GM20000 (cell line): ENCODE measurements around the gene GORASP2.

Source experiments
- DNase-seq: peaks from one replicate; pipeline ENCODE4 v3.0.0; 2012; ENCODE audit warnings: low spot score
- TF ChIP-seq, protein P1 (sequence below): IDR thresholded peaks from 2 replicates; pipeline ENCODE4 v1.5.1; 2012; ENCODE audit warnings: mild to moderate bottlenecking, control low read depth; ENCODE audit errors: extremely low read depth, missing control alignments

GORASP2 gene

DNA sequence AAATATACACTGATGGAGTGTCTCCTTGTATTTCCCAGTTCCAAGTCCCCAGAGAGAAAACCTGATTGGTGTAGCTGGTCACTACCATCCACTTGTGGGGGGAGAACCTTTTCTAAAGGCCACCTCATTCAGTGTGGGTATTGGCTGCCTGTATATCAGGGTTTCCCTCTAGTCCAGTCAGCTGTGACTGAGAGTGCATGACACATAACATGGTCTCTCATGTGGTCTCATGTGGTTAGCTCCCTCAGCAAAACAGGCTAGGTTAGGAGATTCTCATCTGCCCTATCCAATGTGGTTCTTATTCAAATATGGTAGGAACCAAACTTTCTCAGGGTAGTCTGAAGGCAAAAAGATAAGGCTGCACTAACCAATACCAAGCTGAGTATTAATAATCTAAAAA lies 4.1 kb upstream of the GORASP2 start:
- TF ChIP-seq, protein P1, sequence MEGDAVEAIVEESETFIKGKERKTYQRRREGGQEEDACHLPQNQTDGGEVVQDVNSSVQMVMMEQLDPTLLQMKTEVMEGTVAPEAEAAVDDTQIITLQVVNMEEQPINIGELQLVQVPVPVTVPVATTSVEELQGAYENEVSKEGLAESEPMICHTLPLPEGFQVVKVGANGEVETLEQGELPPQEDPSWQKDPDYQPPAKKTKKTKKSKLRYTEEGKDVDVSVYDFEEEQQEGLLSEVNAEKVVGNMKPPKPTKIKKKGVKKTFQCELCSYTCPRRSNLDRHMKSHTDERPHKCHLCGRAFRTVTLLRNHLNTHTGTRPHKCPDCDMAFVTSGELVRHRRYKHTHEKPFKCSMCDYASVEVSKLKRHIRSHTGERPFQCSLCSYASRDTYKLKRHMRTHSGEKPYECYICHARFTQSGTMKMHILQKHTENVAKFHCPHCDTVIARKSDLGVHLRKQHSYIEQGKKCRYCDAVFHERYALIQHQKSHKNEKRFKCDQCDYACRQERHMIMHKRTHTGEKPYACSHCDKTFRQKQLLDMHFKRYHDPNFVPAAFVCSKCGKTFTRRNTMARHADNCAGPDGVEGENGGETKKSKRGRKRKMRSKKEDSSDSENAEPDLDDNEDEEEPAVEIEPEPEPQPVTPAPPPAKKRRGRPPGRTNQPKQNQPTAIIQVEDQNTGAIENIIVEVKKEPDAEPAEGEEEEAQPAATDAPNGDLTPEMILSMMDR, result no peak
- no peak for DNase-seq

DNA sequence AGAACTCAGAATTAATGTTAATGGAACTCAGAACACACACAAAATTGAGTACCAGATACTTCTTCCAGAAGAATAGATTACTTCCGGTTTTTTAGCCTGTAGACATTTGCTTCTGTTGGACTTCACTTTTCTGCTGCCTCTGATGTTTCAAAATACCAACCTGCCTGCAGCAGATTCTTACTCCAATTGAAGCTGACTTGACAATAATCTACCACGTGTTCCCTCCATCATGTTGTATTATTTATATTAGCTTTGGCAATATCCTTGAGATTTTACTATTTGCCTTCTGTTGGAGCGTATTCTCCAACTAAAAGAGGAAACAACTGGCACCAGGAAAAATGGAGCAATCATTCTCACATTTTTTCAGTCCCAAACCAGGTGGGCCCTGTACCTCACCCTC lies 3.1 kb upstream of the GORASP2 start:
- DNase-seq, result no peak
- TF ChIP-seq, protein P1, result no peak

DNA sequence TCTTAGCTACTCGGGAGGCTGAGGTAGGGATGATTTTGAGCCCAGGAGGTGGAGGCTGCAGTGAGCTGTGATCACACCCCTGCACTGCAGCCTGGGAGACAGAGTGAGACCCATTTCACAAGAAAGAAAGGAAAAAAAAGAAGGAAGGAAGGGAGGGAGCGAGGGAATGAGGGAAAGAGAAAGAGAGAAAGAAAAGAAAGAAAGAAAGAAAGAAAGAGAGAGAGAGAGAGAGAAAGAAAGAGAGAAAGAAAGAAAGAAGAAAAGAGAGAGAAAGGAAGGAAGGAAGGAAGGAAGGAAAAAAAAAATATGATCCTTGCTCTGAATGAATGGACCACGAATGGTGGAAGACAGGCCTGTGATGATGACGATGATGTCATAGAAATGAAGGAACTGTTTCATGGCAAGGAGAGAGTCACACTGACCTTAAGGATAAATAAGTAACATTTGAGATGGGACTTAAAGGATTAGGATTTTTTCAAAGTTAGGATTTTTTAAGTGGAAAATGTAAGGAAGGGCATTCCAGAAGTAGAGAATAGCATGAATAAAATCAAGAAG lies 2.2 kb upstream of the GORASP2 start:
- TF ChIP-seq, protein P1, result no peak
- no peak for DNase-seq

DNA sequence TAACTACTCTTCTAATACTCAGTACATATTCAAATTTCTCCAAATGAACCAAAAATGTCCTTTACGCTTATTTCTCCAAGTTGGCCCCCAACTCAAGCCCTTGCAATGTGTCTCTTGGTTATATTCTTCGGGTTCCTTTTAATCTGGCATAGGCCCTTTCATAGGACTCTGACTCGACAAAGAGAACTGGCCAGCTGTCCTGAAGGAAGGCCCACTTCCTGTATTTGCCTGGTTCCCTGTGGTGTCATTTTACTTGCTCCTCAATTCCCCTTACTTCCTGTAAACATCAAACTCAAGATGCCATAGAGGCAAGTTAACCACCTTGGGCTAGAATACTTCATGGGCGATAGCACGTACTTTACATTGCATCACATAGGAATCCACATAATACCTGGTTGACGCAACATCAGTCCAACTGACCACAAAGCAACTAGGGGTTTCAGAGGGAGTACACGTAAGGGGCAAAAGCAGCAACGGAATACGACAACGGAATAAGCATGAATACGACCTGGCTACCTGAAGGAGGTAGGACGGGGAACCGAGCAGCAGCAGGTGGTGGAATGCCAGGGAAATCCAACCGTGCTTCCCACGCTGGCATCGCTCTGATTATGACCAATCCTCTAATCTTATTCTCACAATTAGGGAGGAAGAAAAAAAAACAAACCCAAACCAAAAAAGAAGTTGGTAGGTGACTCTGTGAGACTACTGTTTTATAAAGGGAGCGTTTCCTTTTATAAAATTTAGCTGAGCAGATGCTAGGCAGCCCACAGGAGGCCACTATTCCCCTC lies 823 bp upstream of the GORASP2 start:
- peak; percentile 22 for DNase-seq
- TF ChIP-seq, protein P1, result no peak

DNA sequence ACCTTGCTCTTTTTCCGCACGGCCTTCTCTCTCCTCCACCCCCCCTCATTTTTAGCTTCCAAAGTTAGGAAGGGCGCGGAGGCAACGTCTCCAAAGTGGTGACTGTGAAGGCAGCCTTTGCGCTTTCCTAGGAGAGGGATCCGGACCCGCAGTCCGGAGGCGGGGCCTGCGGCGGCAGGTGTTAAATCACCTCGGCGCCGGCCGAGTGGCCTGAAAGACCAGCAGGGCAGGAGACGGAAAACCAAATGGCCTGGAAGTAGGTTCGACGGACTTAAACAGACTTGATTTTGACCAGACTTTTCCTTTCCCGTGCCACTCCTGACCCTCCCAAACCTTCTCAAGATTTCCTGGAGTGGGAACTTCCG lies 615 bp downstream of the GORASP2 start:
- DNase-seq, result peak; percentile 49
- TF ChIP-seq, protein P1, result no peak

DNA sequence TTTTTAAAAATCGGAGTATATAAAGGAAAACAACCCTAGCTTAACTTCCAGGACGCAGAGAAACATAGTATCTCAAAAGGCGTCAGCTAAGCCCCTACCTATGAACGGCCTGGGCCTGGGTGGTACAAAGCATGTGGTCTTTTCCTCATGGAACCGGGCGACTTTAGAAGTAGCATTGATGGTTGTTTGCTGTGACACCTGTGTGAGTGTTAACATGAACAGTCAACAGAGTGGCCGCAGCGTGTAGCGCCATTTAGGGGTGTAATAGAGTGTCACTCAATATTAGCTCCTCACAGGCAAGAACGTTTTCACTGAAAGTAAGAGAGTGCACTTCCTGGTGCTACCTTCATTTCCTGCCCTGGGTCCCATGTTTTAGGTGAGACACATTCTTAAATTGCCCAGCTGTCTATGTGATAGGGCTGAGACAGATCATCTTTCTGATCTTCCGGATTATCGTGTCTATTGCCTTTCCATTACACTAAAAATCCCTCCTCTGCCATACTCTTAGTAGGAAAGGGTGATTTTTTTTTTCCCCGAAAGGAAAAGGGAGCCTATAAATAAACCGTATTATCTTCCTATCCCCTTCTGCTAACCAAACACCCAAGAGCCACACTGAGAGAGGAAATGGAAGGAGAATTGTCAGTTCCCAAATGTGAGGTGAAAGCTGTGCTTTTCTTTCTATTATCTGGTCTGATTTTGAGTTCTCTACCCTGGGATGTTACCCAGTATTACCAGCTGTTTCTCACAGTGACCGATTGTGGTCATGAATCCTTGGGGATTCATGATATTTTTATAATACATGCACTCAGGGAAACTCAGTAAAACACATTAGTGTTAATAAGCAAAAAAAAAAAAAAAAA lies 1.3 kb downstream of the GORASP2 start:
- TF ChIP-seq, protein P1, result no peak
- peak; percentile 75 for DNase-seq

DNA sequence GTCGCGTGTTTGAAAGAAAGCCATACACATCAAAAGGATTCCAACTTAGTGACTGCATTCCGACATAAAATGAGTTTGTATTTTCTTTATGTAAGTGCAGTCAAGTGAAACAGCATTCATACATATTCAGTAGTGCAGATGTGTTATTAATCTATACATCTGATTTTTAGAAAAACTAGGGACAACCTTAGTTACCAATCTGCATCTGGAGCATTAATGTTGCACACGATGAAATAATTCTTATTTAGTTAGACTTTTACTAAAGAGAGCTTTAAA lies 1.9 kb downstream of the GORASP2 start:
- TF ChIP-seq, protein P1, result no peak
- DNase-seq, result no peak
